Fibroblast of lung (primary cell): Measurements from ENCODE around the gene ENPP7. TPM values are rescaled to one million over a fixed set of nuclear protein-coding genes. Genes with fewer than 3 reads are reported as not detected.
A peak's percentile ranks its signal among the peaks of the same experiment; 100 is the strongest.

ENCODE experiments used
- DNase-seq, 2 donors: peaks; one replicate each; pipeline versions ENCODE4 v3.0.0 to v3.0.0-alpha.2; 2010; ENCODE audit warnings: low read depth in 2 of 2
- H2AFZ ChIP-seq: 2 replicates; pipeline ENCODE4 v1.5.1; 2012; ENCODE audit warnings: low read length, control low read depth, inconsistent platforms
- H3K27ac ChIP-seq: 2 replicates; pipeline ENCODE4 v1.5.1; 2011; ENCODE audit warnings: low read length, control low read depth; ENCODE audit not compliant: insufficient read depth
- H3K27me3 ChIP-seq: 2 replicates; pipeline ENCODE4 v1.5.1; 2011; ENCODE audit warnings: mild to moderate bottlenecking, low read length; ENCODE audit not compliant: control insufficient read depth, insufficient read depth
- H3K36me3 ChIP-seq: 2 replicates; pipeline ENCODE4 v1.5.1; 2011; ENCODE audit warnings: low read length; ENCODE audit not compliant: control insufficient read depth, insufficient read depth
- H3K4me1 ChIP-seq: 2 replicates; pipeline ENCODE4 v1.5.1; 2011; ENCODE audit warnings: low read length; ENCODE audit not compliant: control insufficient read depth, insufficient read depth; ENCODE audit errors: extremely low read depth
- H3K4me2 ChIP-seq: 2 replicates; pipeline ENCODE4 v1.5.1; 2011; ENCODE audit warnings: low read length, control low read depth; ENCODE audit not compliant: insufficient read depth; ENCODE audit errors: extremely low read depth
- H3K4me3 ChIP-seq, 4 experiments: fragments of 200-600 bp in 1 of 4; sonication (generic) in 1 of 4; replicated peaks in 1 of 4; 2 replicates each; pipeline ENCODE4 v1.5.1; 2011 to 2016; ENCODE audit warnings: low read length in 4 of 4, low read depth in 3 of 4, mild to moderate bottlenecking in 3 of 4, control low read depth in 2 of 4, inconsistent platforms in 1 of 4, mixed read lengths in 1 of 4; ENCODE audit not compliant: insufficient read depth in 1 of 4; ENCODE audit errors: control extremely low read depth in 1 of 4
- H3K79me2 ChIP-seq: 2 replicates; pipeline ENCODE4 v1.5.1; 2012; ENCODE audit warnings: mild to moderate bottlenecking, low read length, inconsistent platforms; ENCODE audit not compliant: control insufficient read depth, insufficient read depth
- H3K9ac ChIP-seq: 2 replicates; pipeline ENCODE4 v1.5.1; 2011; ENCODE audit warnings: mild to moderate bottlenecking, low read length, control low read depth; ENCODE audit not compliant: insufficient read depth
- H3K9me3 ChIP-seq: 2 replicates; pipeline ENCODE4 v1.5.1; 2012; ENCODE audit warnings: low read depth, low read length; ENCODE audit not compliant: control insufficient read depth, insufficient read depth
- H4K20me1 ChIP-seq: 2 replicates; pipeline ENCODE4 v1.5.1; 2011; ENCODE audit warnings: low read length; ENCODE audit not compliant: control insufficient read depth, insufficient read depth; ENCODE audit errors: extremely low read depth
- CTCF ChIP-seq, 2 donors: IDR thresholded peaks in 1 of 2; conservative IDR thresholded peaks in 1 of 2; 1 replicate in 1 of 2; 2 replicates in 1 of 2; pipeline ENCODE4 v1.5.1; 2011 to 2012; ENCODE audit warnings: low read length in 2 of 2, control low read depth in 1 of 2, inconsistent platforms in 1 of 2, low read depth in 1 of 2, mild to moderate bottlenecking in 1 of 2
- EZH2 ChIP-seq: IDR thresholded peaks from 2 replicates; pipeline ENCODE4 v1.5.1; 2012; ENCODE audit warnings: low read length, control low read depth, mild to moderate bottlenecking; ENCODE audit errors: missing control alignments
- polyA plus RNA-seq, 2 donors: library from polyadenylated mRNA; depleted of rRNA in 1 of 2; stranded (reverse) in 1 of 2; unstranded in 1 of 2; fragments of >200 nt; gene quantifications; 2 replicates each; pipeline ENCODE4 v1.2.1, GENCODE V29; 2011 to 2012; ENCODE audit warnings: missing spikeins in 1 of 2
- total RNA-seq: library from RNA; depleted of rRNA; stranded (reverse); fragments of >200 nt; gene quantifications from 2 replicates; pipeline ENCODE4 v1.2.1, GENCODE V29; 2014

ENPP7 gene
- total and polyA plus RNA-seq, 2 donors (not counting 1 experiment from before 2014, with no cell fraction given): not detected

GRCh38 chr17:79779084-79779529, 48.4 kb downstream of the ENPP7 start:
- Histone ChIP-seq H3K27ac (no peak overlapping the region), H3K9me3 (no peaks in the 10 kb centered on the region), H3K36me3 (peaks cover 1% of the 10 kb centered on the region), H3K9ac (no peak overlapping the region), H3K27me3 (peaks cover 31% of the 10 kb centered on the region), H3K4me1 (peaks cover 2% of the 10 kb centered on the region), H4K20me1 (no peaks in the 10 kb centered on the region), H2AFZ (no peak overlapping the region), H3K79me2 (no peaks in the 10 kb centered on the region), H3K4me2 (peak overlapping the region; percentile 74), H3K4me3 (peak overlapping the region in 3 of 4 experiments; percentile 46 to 62 (median 49))
- DNase-seq: no peak
- TF ChIP-seq CTCF (conservative IDR thresholded peaks at IDR 0.05 in 1 of 2, IDR thresholded peaks at IDR 0.05 in 1 of 2; ENCODE audit: low read depth in 1 of 2, low read length in 2 of 2) (no peak), EZH2 (no peak)

GRCh38 chr17:79779661-79780365, 49.1 kb downstream of the ENPP7 start:
- H3K4me3 ChIP-seq: no peak overlapping the region
- DNase-seq: no peak
- H2AFZ ChIP-seq: no peak overlapping the region
- H3K9me3 ChIP-seq: no peaks in the 10 kb centered on the region
- H3K27ac ChIP-seq: no peak overlapping the region
- H3K4me2 ChIP-seq: no peak overlapping the region
- H3K79me2 ChIP-seq: no peaks in the 10 kb centered on the region
- H3K4me1 ChIP-seq: peaks cover 2% of the 10 kb centered on the region
- peaks cover 1% of the 10 kb centered on the region for H3K36me3 ChIP-seq
- H3K9ac ChIP-seq: no peak overlapping the region
- peaks cover 25% of the 10 kb centered on the region for H3K27me3 ChIP-seq
- no peak for TF ChIP-seq EZH2
- TF ChIP-seq CTCF (conservative IDR thresholded peaks at IDR 0.05 in 1 of 2, IDR thresholded peaks at IDR 0.05 in 1 of 2; ENCODE audit: low read depth in 1 of 2, low read length in 2 of 2): no peak
- no peaks in the 10 kb centered on the region for H4K20me1 ChIP-seq

GRCh38 chr17:79781012-79781650, 50.4 kb downstream of the ENPP7 start:
- Histone ChIP-seq H3K79me2 (no peaks in the 10 kb centered on the region), H2AFZ (no peak overlapping the region), H3K27me3 (peaks cover 13% of the 10 kb centered on the region), H4K20me1 (no peaks in the 10 kb centered on the region), H3K4me3 (no peak overlapping the region), H3K9ac (no peak overlapping the region), H3K36me3 (peaks cover 1% of the 10 kb centered on the region), H3K27ac (no peak overlapping the region), H3K4me2 (no peak overlapping the region), H3K9me3 (no peaks in the 10 kb centered on the region), H3K4me1 (peaks cover 2% of the 10 kb centered on the region)
- no peak for DNase-seq
- TF ChIP-seq EZH2: no peak
- TF ChIP-seq CTCF (conservative IDR thresholded peaks at IDR 0.05 in 1 of 2, IDR thresholded peaks at IDR 0.05 in 1 of 2; ENCODE audit: low read depth in 1 of 2, low read length in 2 of 2): no peak
